ENCODE results near the gene FSD1L.

Gene FSD1L

DNA sequence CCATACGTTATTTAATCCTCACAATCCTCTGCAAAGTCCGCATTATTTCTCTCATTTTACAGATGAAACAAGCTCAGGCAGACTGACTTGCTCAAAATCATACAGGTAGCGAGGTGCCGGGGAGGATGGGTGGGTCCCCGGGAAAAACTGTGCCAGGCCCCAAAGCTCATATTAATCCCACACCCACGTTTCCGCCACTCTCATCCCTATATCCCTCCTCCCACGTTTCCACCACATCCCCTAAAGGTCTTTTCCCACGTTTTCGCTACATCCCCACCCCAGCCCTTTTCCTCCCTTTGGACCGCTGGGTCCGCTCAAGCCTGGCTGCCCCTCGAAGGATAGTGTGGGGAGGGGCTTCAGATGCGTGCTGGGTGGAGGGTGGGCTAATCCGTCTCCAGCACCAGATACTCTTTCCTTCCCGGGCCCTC, 434 bp upstream of the FSD1L start (continued):
- TF ChIP-seq SP7 (tag by site-specific recombination; IDR thresholded peaks at IDR 0.05) (0 out of 2 replicates have a peak, but pooled peaks have one; percentile 19), ZFP69B (tag by site-specific recombination; IDR thresholded peaks at IDR 0.05) (no peak), ZNF19 (tag by site-specific recombination; IDR thresholded peaks at IDR 0.05; ENCODE audit: low read depth) (no peak), REPIN1 (tag by site-specific recombination; IDR thresholded peaks at IDR 0.05; ENCODE audit: low read depth) (0 out of 2 replicates have a peak, but pooled peaks have one; percentile 50), ZNF366 (tag by site-specific recombination; conservative IDR thresholded peaks at IDR 0.05) (peak; percentile 36; the same call in 1 of the 2 replicates), ZNF830 (tag by site-specific recombination; IDR thresholded peaks at IDR 0.05; ENCODE audit: low read depth) (no peak)

DNA sequence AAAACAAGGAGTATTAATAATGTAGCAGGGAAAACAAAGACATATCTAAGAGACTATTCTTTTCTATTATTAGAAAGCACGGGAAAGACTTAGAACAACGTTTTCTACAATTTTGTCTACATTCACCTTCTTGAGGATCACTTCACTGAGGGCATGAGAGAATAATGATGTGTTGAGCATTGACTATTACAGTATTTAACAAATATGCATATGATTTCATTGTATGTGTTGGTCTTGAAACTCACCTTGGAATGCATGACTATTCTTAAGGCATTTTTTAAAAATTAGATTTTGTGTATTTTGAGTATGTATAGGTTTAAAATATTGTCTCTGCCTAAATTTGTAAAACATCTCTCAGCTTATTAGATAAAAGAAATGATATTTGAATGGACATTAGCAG, 1.2 kb downstream of the FSD1L start:
- no peaks in the 10 kb centered on the region for H3K4me1 ChIP-seq (ENCODE audit: control insufficient read depth, insufficient read depth, low read length)
- no peaks in the 10 kb centered on the region for H3K36me3 ChIP-seq (ENCODE audit: control insufficient read depth in 2 of 2, insufficient read depth in 1 of 2, low read length in 2 of 2)
- ChIA-PET POLR2A (no interaction called here), CTCF (interaction anchor here (0.6 kb wide), 1 partner anchor 165 kb away, joined by 4 read pairs; no protein-coding TSS in a partner anchor)
- H3K27ac ChIP-seq (ENCODE audit: extremely low read depth, low read depth, low read length) = no peak overlapping the region
- TF ChIP-seq SP2 (tag by site-specific recombination; IDR thresholded peaks at IDR 0.05) (no peak), ZNF76 (tag by site-specific recombination; IDR thresholded peaks at IDR 0.05; ENCODE audit: borderline replicate concordance, low read depth) (no peak), ZNF248 (tag by site-specific recombination; IDR thresholded peaks at IDR 0.05) (no peak), GLIS2 (tag by site-specific recombination; IDR thresholded peaks at IDR 0.05) (no peak)
- TF ChIP-seq, protein P1, sequence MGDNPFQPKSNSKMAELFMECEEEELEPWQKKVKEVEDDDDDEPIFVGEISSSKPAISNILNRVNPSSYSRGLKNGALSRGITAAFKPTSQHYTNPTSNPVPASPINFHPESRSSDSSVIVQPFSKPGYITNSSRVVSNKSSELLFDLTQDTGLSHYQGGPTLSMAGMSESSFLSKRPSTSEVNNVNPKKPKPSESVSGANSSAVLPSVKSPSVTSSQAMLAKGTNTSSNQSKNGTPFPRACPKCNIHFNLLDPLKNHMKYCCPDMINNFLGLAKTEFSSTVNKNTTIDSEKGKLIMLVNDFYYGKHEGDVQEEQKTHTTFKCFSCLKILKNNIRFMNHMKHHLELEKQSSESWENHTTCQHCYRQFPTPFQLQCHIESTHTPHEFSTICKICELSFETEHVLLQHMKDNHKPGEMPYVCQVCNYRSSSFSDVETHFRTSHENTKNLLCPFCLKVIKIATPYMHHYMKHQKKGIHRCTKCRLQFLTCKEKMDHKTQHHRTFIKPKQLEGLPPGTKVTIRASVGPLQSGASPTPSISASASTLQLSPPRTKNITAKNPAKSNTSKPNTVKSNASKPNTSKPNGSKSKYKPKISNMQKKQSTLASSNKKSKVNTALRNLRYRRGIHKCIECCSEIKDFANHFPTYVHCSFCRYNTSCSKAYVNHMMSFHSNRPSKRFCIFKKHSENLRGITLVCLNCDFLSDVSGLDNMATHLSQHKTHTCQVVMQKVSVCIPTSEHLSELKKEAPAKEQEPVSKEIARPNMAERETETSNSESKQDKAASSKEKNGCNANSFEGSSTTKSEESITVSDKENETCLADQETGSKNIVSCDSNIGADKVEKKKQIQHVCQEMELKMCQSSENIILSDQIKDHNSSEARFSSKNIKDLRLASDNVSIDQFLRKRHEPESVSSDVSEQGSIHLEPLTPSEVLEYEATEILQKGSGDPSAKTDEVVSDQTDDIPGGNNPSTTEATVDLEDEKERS (tag by site-specific recombination; IDR thresholded peaks at IDR 0.05) = no peak
- TF ChIP-seq, protein P2, sequence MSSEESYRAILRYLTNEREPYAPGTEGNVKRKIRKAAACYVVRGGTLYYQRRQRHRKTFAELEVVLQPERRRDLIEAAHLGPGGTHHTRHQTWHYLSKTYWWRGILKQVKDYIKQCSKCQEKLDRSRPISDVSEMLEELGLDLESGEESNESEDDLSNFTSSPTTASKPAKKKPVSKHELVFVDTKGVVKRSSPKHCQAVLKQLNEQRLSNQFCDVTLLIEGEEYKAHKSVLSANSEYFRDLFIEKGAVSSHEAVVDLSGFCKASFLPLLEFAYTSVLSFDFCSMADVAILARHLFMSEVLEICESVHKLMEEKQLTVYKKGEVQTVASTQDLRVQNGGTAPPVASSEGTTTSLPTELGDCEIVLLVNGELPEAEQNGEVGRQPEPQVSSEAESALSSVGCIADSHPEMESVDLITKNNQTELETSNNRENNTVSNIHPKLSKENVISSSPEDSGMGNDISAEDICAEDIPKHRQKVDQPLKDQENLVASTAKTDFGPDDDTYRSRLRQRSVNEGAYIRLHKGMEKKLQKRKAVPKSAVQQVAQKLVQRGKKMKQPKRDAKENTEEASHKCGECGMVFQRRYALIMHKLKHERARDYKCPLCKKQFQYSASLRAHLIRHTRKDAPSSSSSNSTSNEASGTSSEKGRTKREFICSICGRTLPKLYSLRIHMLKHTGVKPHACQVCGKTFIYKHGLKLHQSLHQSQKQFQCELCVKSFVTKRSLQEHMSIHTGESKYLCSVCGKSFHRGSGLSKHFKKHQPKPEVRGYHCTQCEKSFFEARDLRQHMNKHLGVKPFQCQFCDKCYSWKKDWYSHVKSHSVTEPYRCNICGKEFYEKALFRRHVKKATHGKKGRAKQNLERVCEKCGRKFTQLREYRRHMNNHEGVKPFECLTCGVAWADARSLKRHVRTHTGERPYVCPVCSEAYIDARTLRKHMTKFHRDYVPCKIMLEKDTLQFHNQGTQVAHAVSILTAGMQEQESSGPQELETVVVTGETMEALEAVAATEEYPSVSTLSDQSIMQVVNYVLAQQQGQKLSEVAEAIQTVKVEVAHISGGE (tag by site-specific recombination; conservative IDR thresholded peaks at IDR 0.05; ENCODE audit: low read depth) = no peak
- peak overlapping the region; percentile 96 for H3K4me3 ChIP-seq (ENCODE audit: low read depth, low read length)
- H3K9me3 ChIP-seq (ENCODE audit: control insufficient read depth, insufficient read depth, low read depth, low read length) = no peaks in the 10 kb centered on the region

DNA sequence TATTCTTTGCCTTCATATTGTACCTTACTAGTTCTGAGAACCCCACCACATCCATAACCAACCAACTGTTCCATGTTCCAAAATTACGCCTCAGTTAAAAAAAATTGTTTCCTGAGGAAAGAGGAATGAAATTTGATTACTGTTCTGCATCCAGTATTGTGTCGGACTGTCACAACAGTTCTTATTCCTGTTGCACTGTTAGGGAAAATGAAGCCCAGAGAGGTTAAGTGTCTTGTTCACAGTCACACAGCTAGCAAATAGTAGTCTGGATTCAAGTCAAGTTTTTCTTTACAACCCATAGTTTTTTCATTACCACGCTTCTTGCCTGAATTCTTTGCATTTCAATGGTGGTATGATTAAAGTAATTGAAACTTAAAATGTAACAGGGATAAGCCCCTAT, 4.4 kb downstream of the FSD1L start:
- Histone ChIP-seq H3K9me3 (ENCODE audit: control insufficient read depth, insufficient read depth, low read depth, low read length) (no peaks in the 10 kb centered on the region), H3K27ac (ENCODE audit: extremely low read depth, low read depth, low read length) (no peak overlapping the region), H3K4me3 (ENCODE audit: low read depth, low read length) (no peak overlapping the region), H3K4me1 (ENCODE audit: control insufficient read depth, insufficient read depth, low read length) (no peaks in the 10 kb centered on the region), H3K36me3 (ENCODE audit: control insufficient read depth in 2 of 2, insufficient read depth in 1 of 2, low read length in 2 of 2) (no peaks in the 10 kb centered on the region)
- CTCF ChIA-PET = interaction anchor here (1.3 kb wide), 1 partner anchor 23 kb away, joined by 4 read pairs; no protein-coding TSS in a partner anchor
- TF ChIP-seq ZNF768 (tag by site-specific recombination; IDR thresholded peaks at IDR 0.05) (peak; percentile 42; the same call in 1 of the 2 replicates), ZNF184 (tag by site-specific recombination; IDR thresholded peaks at IDR 0.05) (no peak)
- POLR2A ChIA-PET = no interaction called here
